Measurements from ENCODE around the gene SVIL.
A peak's percentile ranks its signal among the peaks of the same experiment; 100 is the strongest.
"Not testable (repeated sequence)": the region's sequence is repeated elsewhere in the genome, so short reads cannot be mapped to it uniquely, and the experiment has no call there.

Gene SVIL

GRCh38 chr10:29465384-29465783, 169.4 kb downstream of the SVIL start:
- peak; percentile 7 for TF ChIP-seq CTCF (IDR thresholded peaks at IDR 0.05; ENCODE audit: extremely low read depth, insufficient read depth, missing control alignments)
- in situ Hi-C loops (cut with MboI; ENCODE audit: low pct_unique_long_range_greater_than_20kb, low sequenced_read_pairs, unreplicated experiment) = no loop called here
- no peak for DNase-seq (ENCODE audit: low spot score)

DNA sequence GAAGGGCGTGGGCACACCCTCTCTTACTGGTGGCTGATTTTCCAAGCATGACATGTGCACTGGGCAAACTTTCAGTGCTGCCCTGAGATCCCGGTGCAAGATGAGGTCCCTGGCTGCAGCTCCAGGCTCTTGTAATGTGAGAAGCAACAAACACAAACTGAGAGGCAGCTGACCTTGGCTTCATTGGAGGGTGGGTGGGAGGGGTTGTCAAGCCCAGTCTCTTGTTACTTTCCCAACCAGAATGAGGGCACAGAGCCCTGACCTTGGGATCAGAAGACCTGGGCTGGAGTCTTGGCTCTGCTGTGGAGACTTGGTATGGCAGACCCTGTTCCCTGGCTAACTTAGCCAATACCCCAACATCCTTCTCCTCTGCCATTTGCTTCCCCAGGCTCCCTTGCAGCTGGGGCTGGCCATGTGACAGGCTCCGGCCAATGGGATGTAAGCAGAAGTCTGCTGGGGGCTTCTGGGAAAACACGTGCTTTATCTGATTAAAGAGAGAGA, 170.1 kb downstream of the SVIL start:
- in situ Hi-C loops (cut with MboI; ENCODE audit: low pct_unique_long_range_greater_than_20kb, low sequenced_read_pairs, unreplicated experiment); DNase-seq (ENCODE audit: low spot score): not testable (repeated sequence)

DNA sequence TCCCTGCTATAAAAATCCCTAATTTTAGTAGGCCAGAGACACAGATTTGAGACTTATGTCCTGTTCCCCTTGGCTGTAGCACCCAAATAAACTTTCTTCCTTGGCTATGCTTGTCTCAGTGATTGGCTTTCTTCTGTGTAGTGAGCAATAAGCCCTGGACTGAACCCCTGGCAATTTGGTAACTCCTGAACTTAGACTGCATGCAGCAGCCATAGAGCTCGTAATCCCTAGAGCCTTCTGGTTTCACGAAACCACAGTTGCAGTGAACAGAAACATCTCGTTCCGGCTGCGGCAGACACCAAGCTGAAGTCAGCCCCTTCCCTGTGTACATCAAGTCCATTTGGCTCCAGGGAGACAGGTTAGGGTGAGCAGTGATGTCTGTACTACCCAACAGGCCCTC, 173.7 kb downstream of the SVIL start:
- no peak for TF ChIP-seq CTCF (IDR thresholded peaks at IDR 0.05; ENCODE audit: extremely low read depth, insufficient read depth, missing control alignments)
- in situ Hi-C loops (cut with MboI; ENCODE audit: low pct_unique_long_range_greater_than_20kb, low sequenced_read_pairs, unreplicated experiment) = no loop called here

DNA sequence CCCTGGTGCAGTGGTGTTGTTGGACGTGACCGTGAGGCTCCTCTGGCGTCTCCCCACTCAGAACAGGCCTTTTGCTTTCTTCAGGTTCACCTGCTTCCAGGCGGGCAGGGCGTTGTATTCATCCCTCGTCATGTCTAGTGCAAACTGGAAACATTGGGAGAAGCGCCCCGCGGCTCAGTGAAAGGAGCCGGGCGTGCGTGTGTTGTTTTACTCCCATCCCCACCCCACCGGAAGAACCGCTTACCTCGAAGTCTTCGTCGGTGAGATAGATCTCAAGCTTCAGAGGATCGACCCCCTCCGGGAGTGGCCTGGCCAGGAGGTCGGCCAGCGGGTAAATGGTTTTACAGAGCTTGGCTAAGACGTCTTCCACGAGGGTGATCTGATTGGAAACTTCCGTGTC, 176.6 kb downstream of the SVIL start:
- in situ Hi-C loops (cut with MboI; ENCODE audit: low pct_unique_long_range_greater_than_20kb, low sequenced_read_pairs, unreplicated experiment); DNase-seq (ENCODE audit: low spot score): not testable (repeated sequence)

More for the DNA sequence above, 173.7 kb downstream of the SVIL start:
- DNase-seq (ENCODE audit: low spot score) = no peak

DNA sequence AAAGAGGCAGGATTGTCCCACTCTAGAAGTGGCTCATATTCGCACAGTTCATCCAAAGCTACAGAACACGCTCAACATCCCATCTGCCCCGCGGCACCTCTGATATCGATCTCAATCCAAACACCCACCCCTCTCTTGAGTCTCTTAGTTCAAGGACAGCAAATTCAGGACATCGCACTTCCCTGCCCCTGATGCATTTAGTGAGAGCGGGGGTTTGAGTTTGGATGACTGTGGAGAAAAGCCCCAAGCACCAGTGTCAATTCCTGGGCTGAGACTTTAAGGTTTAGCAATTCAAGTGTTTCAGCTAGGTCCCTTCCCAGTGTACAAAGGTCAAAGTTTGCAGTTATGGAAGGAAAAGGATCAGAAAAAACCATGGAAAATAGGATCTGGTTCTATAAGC, 179.7 kb downstream of the SVIL start:
- TF ChIP-seq CTCF (IDR thresholded peaks at IDR 0.05; ENCODE audit: extremely low read depth, insufficient read depth, missing control alignments) = no peak
- in situ Hi-C loops (cut with MboI; ENCODE audit: low pct_unique_long_range_greater_than_20kb, low sequenced_read_pairs, unreplicated experiment) = no loop called here
- DNase-seq (ENCODE audit: low spot score) = no peak

GRCh38 chr10:29454250-29454649, 180.5 kb downstream of the SVIL start:
- TF ChIP-seq CTCF (IDR thresholded peaks at IDR 0.05; ENCODE audit: extremely low read depth, insufficient read depth, missing control alignments) = no peak
- no peak for DNase-seq (ENCODE audit: low spot score)
- in situ Hi-C loops (cut with MboI; ENCODE audit: low pct_unique_long_range_greater_than_20kb, low sequenced_read_pairs, unreplicated experiment) = no loop called here

- no peak for DNase-seq (ENCODE audit: low spot score)
- no peak for TF ChIP-seq CTCF (IDR thresholded peaks at IDR 0.05; ENCODE audit: extremely low read depth, insufficient read depth, missing control alignments)
- in situ Hi-C loops (cut with MboI; ENCODE audit: low pct_unique_long_range_greater_than_20kb, low sequenced_read_pairs, unreplicated experiment) = no loop called here
Observed at GRCh38 chr10:29452546-29452945, 182.2 kb downstream of the SVIL start.

GRCh38 chr10:29451946-29452345, 182.8 kb downstream of the SVIL start:
- DNase-seq (ENCODE audit: low spot score) = no peak
- in situ Hi-C loops (cut with MboI; ENCODE audit: low pct_unique_long_range_greater_than_20kb, low sequenced_read_pairs, unreplicated experiment) = no loop called here
- no peak for TF ChIP-seq CTCF (IDR thresholded peaks at IDR 0.05; ENCODE audit: extremely low read depth, insufficient read depth, missing control alignments)
